Mesenchymal stem cell (in vitro differentiated cells and primary cell): ENCODE data around the gene ADRA2A.

Experiments used
- DNase-seq: peaks from one replicate; pipeline ENCODE4 v3.0.0-alpha.2; 2013
- H2AFZ ChIP-seq: one replicate; pipeline ENCODE4 v1.6.1; 2013; ENCODE audit warnings: low read depth, mild to moderate bottlenecking, control low read depth, inconsistent platforms, low read length, moderate library complexity
- H2AK5ac ChIP-seq: 2 replicates; pipeline ENCODE4 v1.6.1; 2013; ENCODE audit warnings: low read length, moderate library complexity, mild to moderate bottlenecking, inconsistent platforms; ENCODE audit not compliant: severe bottlenecking
- H2BK120ac ChIP-seq: one replicate; pipeline ENCODE4 v1.6.1; 2013; ENCODE audit warnings: low read depth, mild to moderate bottlenecking, inconsistent platforms, low read length, moderate library complexity
- H2BK12ac ChIP-seq, 2 experiments: one replicate each; pipeline ENCODE4 v1.6.1; 2013; ENCODE audit warnings: inconsistent platforms in 2 of 2, low read length in 2 of 2, mild to moderate bottlenecking in 2 of 2, moderate library complexity in 2 of 2, control low read depth in 1 of 2
- H2BK15ac ChIP-seq: one replicate; pipeline ENCODE4 v1.6.1; 2013; ENCODE audit warnings: mild to moderate bottlenecking, low read depth, inconsistent platforms; ENCODE audit not compliant: poor library complexity, severe bottlenecking
- H2BK5ac ChIP-seq: 2 replicates; pipeline ENCODE4 v1.6.1; 2013; ENCODE audit warnings: low read depth, mild to moderate bottlenecking, low read length, control low read depth, inconsistent platforms; ENCODE audit not compliant: poor library complexity, severe bottlenecking
- H3K14ac ChIP-seq, 2 experiments: one replicate each; pipeline ENCODE4 v1.6.1; 2013; ENCODE audit warnings: inconsistent platforms in 2 of 2, low read length in 2 of 2, control low read depth in 1 of 2, mild to moderate bottlenecking in 1 of 2, moderate library complexity in 1 of 2
- H3K18ac ChIP-seq, 2 experiments: one replicate each; pipeline ENCODE4 v1.6.1; 2013; ENCODE audit warnings: inconsistent platforms in 2 of 2, low read length in 2 of 2, control low read depth in 1 of 2, low read depth in 1 of 2, mild to moderate bottlenecking in 1 of 2
- H3K23ac ChIP-seq, 2 experiments: one replicate each; pipeline ENCODE4 v1.6.1; 2013; ENCODE audit warnings: inconsistent platforms in 2 of 2, low read length in 2 of 2, mild to moderate bottlenecking in 2 of 2, moderate library complexity in 2 of 2, control low read depth in 1 of 2
- H3K27ac ChIP-seq: 2 replicates; pipeline ENCODE4 v1.5.1; 2013; ENCODE audit warnings: mild to moderate bottlenecking, moderate library complexity, low read length, control low read depth, inconsistent platforms; ENCODE audit not compliant: poor library complexity, severe bottlenecking
- H3K27me3 ChIP-seq, 2 experiments: 2 replicates each; pipeline versions ENCODE4 v1.6.1 to v1.7.0; 2013; ENCODE audit warnings: low read length in 2 of 2, mild to moderate bottlenecking in 2 of 2, moderate library complexity in 2 of 2, control low read depth in 1 of 2, inconsistent platforms in 1 of 2; ENCODE audit not compliant: control insufficient read depth in 1 of 2, insufficient read depth in 1 of 2
- H3K36me3 ChIP-seq, 2 experiments: 2 replicates each; pipeline versions ENCODE4 v1.6.1 to v1.7.0; 2013; ENCODE audit warnings: low read length in 2 of 2, control low read depth in 1 of 2, inconsistent platforms in 1 of 2, low read depth in 1 of 2, mild to moderate bottlenecking in 1 of 2; ENCODE audit not compliant: insufficient read depth in 2 of 2, control insufficient read depth in 1 of 2
- H3K4ac ChIP-seq, 2 experiments: one replicate each; pipeline ENCODE4 v1.6.1; 2013; ENCODE audit warnings: inconsistent platforms in 2 of 2, low read length in 2 of 2, mild to moderate bottlenecking in 2 of 2, moderate library complexity in 2 of 2, control low read depth in 1 of 2, low read depth in 1 of 2
- H3K4me1 ChIP-seq: 2 replicates; pipeline ENCODE4 v1.6.1; 2013; ENCODE audit warnings: low read depth, low read length, control low read depth; ENCODE audit not compliant: control insufficient read depth, insufficient read depth
- H3K4me2 ChIP-seq: 2 replicates; pipeline ENCODE4 v1.6.1; 2013; ENCODE audit warnings: low read length, mild to moderate bottlenecking, inconsistent platforms; ENCODE audit not compliant: poor library complexity, severe bottlenecking
- H3K4me3 ChIP-seq, 2 experiments: 2 replicates each; pipeline versions ENCODE4 v1.5.1 to v1.7.0; 2013; ENCODE audit warnings: low read length in 2 of 2, mild to moderate bottlenecking in 2 of 2, control low read depth in 1 of 2, low read depth in 1 of 2; ENCODE audit not compliant: insufficient read depth in 1 of 2
- H3K79me1 ChIP-seq: replicated peaks from 2 replicates; pipeline ENCODE4 v1.6.1; 2013; ENCODE audit warnings: mild to moderate bottlenecking, control low read depth, low read length, inconsistent platforms; ENCODE audit not compliant: poor library complexity, severe bottlenecking
- H3K9ac ChIP-seq: 2 replicates; pipeline ENCODE4 v1.7.0; 2013; ENCODE audit warnings: mild to moderate bottlenecking, low read length, moderate library complexity
- H3K9me3 ChIP-seq: 2 replicates; pipeline ENCODE4 v1.7.0; 2013; ENCODE audit warnings: mild to moderate bottlenecking, low read length; ENCODE audit not compliant: control insufficient read depth
- H4K8ac ChIP-seq: one replicate; pipeline ENCODE4 v1.6.1; 2013; ENCODE audit warnings: inconsistent platforms, mild to moderate bottlenecking, low read length, moderate library complexity
- H4K91ac ChIP-seq: one replicate; pipeline ENCODE4 v1.6.1; 2013; ENCODE audit warnings: mild to moderate bottlenecking, low read length, inconsistent platforms
- WGBS: methylation state at CpG from one replicate; pipeline ENCODE4 v1.1.7; 2013; ENCODE audit warnings: mixed read lengths; 5-methylcytosine and 5-hydroxymethylcytosine counted together

Gene ADRA2A

DNA sequence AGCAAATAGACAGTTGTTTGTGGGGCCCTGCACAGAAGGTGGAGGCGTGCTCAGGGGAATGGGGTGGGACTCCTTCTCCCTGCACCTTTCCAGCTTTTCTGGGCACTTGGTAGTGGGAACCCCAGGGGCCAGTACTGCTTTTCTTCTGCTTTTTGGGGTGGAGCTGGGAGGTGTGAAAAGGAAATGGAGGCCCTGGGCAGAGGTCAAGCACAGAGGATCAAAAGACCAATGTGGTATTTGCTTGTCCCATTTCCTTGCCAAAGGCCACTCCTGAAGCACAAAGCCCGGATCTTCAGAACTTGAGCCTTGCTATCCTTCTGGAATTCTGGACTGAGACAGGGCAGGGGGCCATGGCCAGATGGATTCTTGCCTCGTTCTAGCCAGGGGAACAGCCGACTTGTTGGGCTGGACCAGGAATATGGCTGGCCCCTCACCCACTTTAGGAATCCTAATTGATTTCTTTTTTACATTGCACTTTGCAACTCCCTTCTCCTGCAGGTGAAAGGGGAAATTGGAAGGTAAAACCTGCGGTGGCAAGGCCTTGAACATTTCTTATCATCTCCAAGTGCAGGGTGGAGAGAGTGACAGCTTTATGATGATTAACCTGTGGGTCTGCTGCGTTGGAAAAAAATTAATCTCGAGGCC lies 26.5 kb downstream of the ADRA2A start:
- Histone ChIP-seq H3K4me3 (no peak overlapping the region), H3K14ac (no peak overlapping the region), H3K23ac (no peak overlapping the region), H4K91ac (no peak overlapping the region), H2BK12ac (no peak overlapping the region), H2BK120ac (no peak overlapping the region), H3K4me1 (no peaks in the 10 kb centered on the region), H3K4ac (no peak overlapping the region), H2AK5ac (no peak overlapping the region), H3K9ac (no peak overlapping the region), H3K27ac (no peak overlapping the region), H2BK5ac (no peak overlapping the region), H3K36me3 (no peaks in the 10 kb centered on the region), H4K8ac (no peak overlapping the region), H2AFZ (no peak overlapping the region), H3K4me2 (no peak overlapping the region), H3K79me1 (no peaks in the 10 kb centered on the region), H3K9me3 (no peaks in the 10 kb centered on the region), H2BK15ac (no peak overlapping the region), H3K18ac (no peak overlapping the region), H3K27me3 (peaks cover 4 to 53% of the 10 kb centered on the region in 2 experiments)
- DNase-seq: no peak
- WGBS: 89% methylated on average over 5 of the region's 7 CpGs

DNA sequence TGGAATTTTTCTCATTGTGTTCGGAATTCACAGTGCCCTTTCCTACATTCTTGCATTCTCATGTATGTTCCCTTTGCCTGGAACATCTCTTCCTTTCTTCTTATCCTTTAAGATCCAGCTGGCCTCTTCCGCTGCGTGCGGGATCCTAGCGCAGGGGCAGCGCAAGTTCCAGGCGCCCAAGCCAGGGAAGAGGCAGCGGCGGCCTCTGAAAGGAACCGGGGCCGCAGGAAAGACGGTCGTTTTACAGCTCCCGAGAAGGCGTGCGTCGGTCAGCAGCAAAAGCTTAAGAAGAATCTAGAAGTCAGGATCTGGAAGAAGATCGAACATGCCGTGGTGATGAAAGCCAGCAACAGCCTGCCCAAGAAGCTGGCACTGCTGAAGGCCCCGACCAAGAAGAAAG lies 28.0 kb downstream of the ADRA2A start:
- H2AFZ ChIP-seq: no peak overlapping the region
- WGBS: 92% methylated on average over 20 of the region's 20 CpGs
- no peak overlapping the region for H2BK5ac ChIP-seq
- no peak overlapping the region for H3K9ac ChIP-seq
- no peak overlapping the region for H2BK12ac ChIP-seq
- H3K4me2 ChIP-seq: no peak overlapping the region
- no peak overlapping the region for H2BK15ac ChIP-seq
- no peak overlapping the region for H3K23ac ChIP-seq
- H2AK5ac ChIP-seq: no peak overlapping the region
- DNase-seq: no peak
- H3K14ac ChIP-seq: no peak overlapping the region
- H4K91ac ChIP-seq: no peak overlapping the region
- H3K4me3 ChIP-seq: no peak overlapping the region
- H3K79me1 ChIP-seq: no peaks in the 10 kb centered on the region
- no peak overlapping the region for H4K8ac ChIP-seq
- no peak overlapping the region for H3K4ac ChIP-seq
- H3K27ac ChIP-seq: no peak overlapping the region
- H3K27me3 ChIP-seq: peaks cover 4 to 53% of the 10 kb centered on the region in 2 experiments
- no peaks in the 10 kb centered on the region for H3K4me1 ChIP-seq
- H2BK120ac ChIP-seq: no peak overlapping the region
- no peak overlapping the region for H3K18ac ChIP-seq
- no peaks in the 10 kb centered on the region for H3K9me3 ChIP-seq
- no peaks in the 10 kb centered on the region for H3K36me3 ChIP-seq

DNA sequence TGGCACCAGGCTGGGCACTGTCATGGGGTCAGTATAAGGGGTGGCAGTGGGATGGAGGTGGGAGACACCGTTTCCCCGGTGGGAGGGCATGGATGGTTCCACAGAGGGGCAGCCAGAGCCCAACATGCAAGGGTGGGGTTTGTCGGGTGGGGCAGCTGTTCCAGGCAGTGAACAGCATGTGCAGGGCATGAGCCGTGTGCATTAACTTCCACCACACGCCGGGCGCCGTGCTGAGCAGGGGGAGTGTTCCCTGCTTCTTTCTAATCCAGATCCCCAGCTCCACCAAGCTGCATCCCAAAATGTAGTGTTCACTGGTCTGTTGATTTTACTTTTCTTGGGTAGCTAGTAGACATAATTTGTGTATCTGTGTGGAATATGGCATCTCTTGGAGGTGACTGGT lies 29.3 kb downstream of the ADRA2A start:
- Histone ChIP-seq H4K8ac (no peak overlapping the region), H2AFZ (no peak overlapping the region), H2BK15ac (no peak overlapping the region), H3K14ac (no peak overlapping the region), H3K9ac (no peak overlapping the region), H3K4ac (no peak overlapping the region), H3K27ac (no peak overlapping the region), H3K23ac (no peak overlapping the region), H3K9me3 (no peaks in the 10 kb centered on the region), H2BK12ac (no peak overlapping the region), H2BK5ac (no peak overlapping the region), H4K91ac (no peak overlapping the region), H3K79me1 (no peaks in the 10 kb centered on the region), H2BK120ac (no peak overlapping the region), H2AK5ac (no peak overlapping the region), H3K18ac (no peak overlapping the region), H3K4me2 (no peak overlapping the region), H3K4me1 (no peaks in the 10 kb centered on the region), H3K4me3 (no peak overlapping the region), H3K27me3 (peaks cover 4 to 46% of the 10 kb centered on the region in 2 experiments), H3K36me3 (no peaks in the 10 kb centered on the region)
- no peak for DNase-seq
- 93% methylated on average over 3 of the region's 8 CpGs for WGBS

DNA sequence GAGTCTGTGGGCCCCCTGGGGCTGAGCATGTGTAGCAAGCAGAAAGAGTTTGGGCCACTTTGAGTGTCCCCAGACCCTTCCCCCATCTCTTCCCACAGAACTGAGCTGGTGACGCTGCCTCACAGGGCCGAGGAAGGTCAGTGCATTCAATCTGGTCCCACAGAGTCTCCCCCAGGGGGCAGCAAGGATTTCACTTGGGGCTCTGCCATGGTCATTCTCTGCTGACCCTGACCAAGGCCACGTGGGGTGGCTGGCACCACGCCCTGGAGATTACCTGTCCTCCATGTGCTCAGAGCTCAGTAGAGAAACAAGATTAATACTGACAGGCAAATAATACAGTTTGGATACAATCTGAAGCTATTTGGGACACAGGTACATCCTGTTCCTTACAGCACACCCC lies 30.2 kb downstream of the ADRA2A start:
- peaks cover 2 to 37% of the 10 kb centered on the region in 2 experiments for H3K27me3 ChIP-seq
- H2BK15ac ChIP-seq: no peak overlapping the region
- no peak for DNase-seq
- no peak overlapping the region for H3K27ac ChIP-seq
- no peaks in the 10 kb centered on the region for H3K79me1 ChIP-seq
- H3K36me3 ChIP-seq: no peaks in the 10 kb centered on the region
- no peak overlapping the region for H2BK5ac ChIP-seq
- H3K4me3 ChIP-seq: no peak overlapping the region
- no peak overlapping the region for H4K8ac ChIP-seq
- no peak overlapping the region for H2AK5ac ChIP-seq
- H3K18ac ChIP-seq: no peak overlapping the region
- H3K4ac ChIP-seq: no peak overlapping the region
- no peak overlapping the region for H2BK120ac ChIP-seq
- H3K9me3 ChIP-seq: no peaks in the 10 kb centered on the region
- H3K4me2 ChIP-seq: no peak overlapping the region
- 66% methylated on average over 4 of the region's 4 CpGs for whole genome bisulfite sequencing
- H3K4me1 ChIP-seq: no peaks in the 10 kb centered on the region
- no peak overlapping the region for H2AFZ ChIP-seq
- no peak overlapping the region for H3K23ac ChIP-seq
- no peak overlapping the region for H3K14ac ChIP-seq
- no peak overlapping the region for H4K91ac ChIP-seq
- H2BK12ac ChIP-seq: no peak overlapping the region
- H3K9ac ChIP-seq: no peak overlapping the region
